Suppressor macrophage (primary cell): ENCODE data around the gene APH1A.
"Not testable (repeated sequence)": the region's sequence is repeated elsewhere in the genome, so short reads cannot be mapped to it uniquely, and the experiment has no call there.

Experiments
- DNase-seq, 4 experiments: peaks; one replicate each; pipeline ENCODE4 v3.0.0-alpha.2; 2020 to 2022

The APH1A gene

GRCh38 chr1:150267896-150268295 is 920 bp downstream of the APH1A start:
- no peak for DNase-seq

GRCh38 chr1:150263549-150263948 is 5.3 kb downstream of the APH1A start:
- DNase-seq: no peak

- no peak for DNase-seq
Observed at GRCh38 chr1:150262388-150263320, 6.2 kb downstream of the APH1A start.

- no peak for DNase-seq
Observed at GRCh38 chr1:150261367-150261766, 7.4 kb downstream of the APH1A start.

- no peak for DNase-seq
Observed at GRCh38 chr1:150259758-150260669, 8.8 kb downstream of the APH1A start.

- no peak for DNase-seq
Observed at GRCh38 chr1:150259217-150259616, 9.6 kb downstream of the APH1A start.

- no peak for DNase-seq
Observed at GRCh38 chr1:150257624-150258585, 10.9 kb downstream of the APH1A start, which contains the start of gene CA14. Gene CA14 (plus strand): TSS chr1:150257774. CDS start chr1:150258129, 355 bp downstream.

- peak in 3 of 4 experiments; percentile 19 to 38 (median 21) for DNase-seq
Observed at GRCh38 chr1:150256554-150257341, 12.1 kb downstream of the APH1A start.

- DNase-seq: peak in 2 of 4 experiments; percentile 11 to 23
Observed at GRCh38 chr1:150256198-150256553, 12.6 kb downstream of the APH1A start.

GRCh38 chr1:150249936-150250335 is 18.9 kb downstream of the APH1A start:
- no peak for DNase-seq

GRCh38 chr1:150243003-150243402 is 25.8 kb downstream of the APH1A start:
- no peak for DNase-seq

- no peak for DNase-seq
Observed at GRCh38 chr1:150237746-150238145, 31.1 kb downstream of the APH1A start.

- DNase-seq: not testable (repeated sequence)
Observed at GRCh38 chr1:150237176-150237575, 31.6 kb downstream of the APH1A start.

GRCh38 chr1:150236614-150237100 is 32.2 kb downstream of the APH1A start:
- no peak for DNase-seq

- DNase-seq: peak; percentile 95 to 99 (median 96)
Observed at GRCh38 chr1:150235852-150236613, 32.8 kb downstream of the APH1A start, which contains the start of gene ANP32E. Gene ANP32E (minus strand): TSS chr1:150236112. CDS start chr1:150235786, 326 bp downstream.

GRCh38 chr1:150235294-150235851 is 33.4 kb downstream of the APH1A start:
- peak in 3 of 4 experiments; percentile 5 to 39 (median 29) for DNase-seq

GRCh38 chr1:150234566-150235293 is 34.1 kb downstream of the APH1A start:
- peak; percentile 75 to 87 (median 80) for DNase-seq

GRCh38 chr1:150234309-150234565 is 34.6 kb downstream of the APH1A start:
- DNase-seq: no peak
